HG03025 (cell line): ENCODE results near the gene AMBP.
"Not testable (repeated sequence)": the region's sequence is repeated elsewhere in the genome, so short reads cannot be mapped to it uniquely, and the experiment has no call there.

Experiments used
- ATAC-seq: cut with Tn5 transposase; IDR thresholded peaks from one replicate; pipeline ENCODE4 v1.9.1; 2021; ENCODE audit warnings: mild to moderate bottlenecking, moderate library complexity; ENCODE audit not compliant: unreplicated experiment, low FRiP score

Gene AMBP

GRCh38 chr9:114054191-114054690 lies 23.9 kb downstream of the AMBP start:
- no peak for ATAC-seq

- no peak for ATAC-seq
These were observed 24.7 kb downstream of the AMBP start for GRCh38 chr9:114053246-114054005.

GRCh38 chr9:114051706-114052105 lies 26.4 kb downstream of the AMBP start:
- no peak for ATAC-seq

- no peak for ATAC-seq
These were observed 26.8 kb downstream of the AMBP start for GRCh38 chr9:114051281-114051680.

GRCh38 chr9:114050646-114051045 lies 27.5 kb downstream of the AMBP start:
- no peak for ATAC-seq

GRCh38 chr9:114050226-114050568 lies 27.9 kb downstream of the AMBP start:
- ATAC-seq = no peak

- no peak for ATAC-seq
These were observed 28.5 kb downstream of the AMBP start for GRCh38 chr9:114049441-114050225.

GRCh38 chr9:114048533-114049415 lies 29.3 kb downstream of the AMBP start:
- ATAC-seq = no peak

- no peak for ATAC-seq
These were observed 30.4 kb downstream of the AMBP start for GRCh38 chr9:114047717-114048116.

GRCh38 chr9:114046875-114047274 lies 31.2 kb downstream of the AMBP start:
- no peak for ATAC-seq

- no peak for ATAC-seq
These were observed 31.8 kb downstream of the AMBP start for GRCh38 chr9:114046237-114046755.

- not testable (repeated sequence) for ATAC-seq
These were observed 34.4 kb downstream of the AMBP start for GRCh38 chr9:114043660-114044059.

GRCh38 chr9:114039484-114039883 lies 38.6 kb downstream of the AMBP start:
- ATAC-seq = no peak

- ATAC-seq = no peak
These were observed 39.3 kb downstream of the AMBP start for GRCh38 chr9:114038724-114039313.

GRCh38 chr9:114037961-114038723 lies 40.0 kb downstream of the AMBP start:
- no peak for ATAC-seq

- ATAC-seq = no peak
These were observed 40.9 kb downstream of the AMBP start for GRCh38 chr9:114037249-114037648.

- ATAC-seq = no peak
These were observed 42.0 kb downstream of the AMBP start for GRCh38 chr9:114035845-114036801.

- ATAC-seq = no peak
These were observed 42.8 kb downstream of the AMBP start for GRCh38 chr9:114035221-114035844.
